CD4-positive, alpha-beta T cell treated with Interleukin-4 for 1 hour (primary cell): Measurements from ENCODE around the gene GPNMB.
"Not testable (repeated sequence)": the region's sequence is repeated elsewhere in the genome, so short reads cannot be mapped to it uniquely, and the experiment has no call there.

Experiments used
- DNase-seq, 2 donors: peaks; one replicate each; pipeline ENCODE4 v3.0.0-alpha.2; 2020 to 2022

The GPNMB gene

DNA sequence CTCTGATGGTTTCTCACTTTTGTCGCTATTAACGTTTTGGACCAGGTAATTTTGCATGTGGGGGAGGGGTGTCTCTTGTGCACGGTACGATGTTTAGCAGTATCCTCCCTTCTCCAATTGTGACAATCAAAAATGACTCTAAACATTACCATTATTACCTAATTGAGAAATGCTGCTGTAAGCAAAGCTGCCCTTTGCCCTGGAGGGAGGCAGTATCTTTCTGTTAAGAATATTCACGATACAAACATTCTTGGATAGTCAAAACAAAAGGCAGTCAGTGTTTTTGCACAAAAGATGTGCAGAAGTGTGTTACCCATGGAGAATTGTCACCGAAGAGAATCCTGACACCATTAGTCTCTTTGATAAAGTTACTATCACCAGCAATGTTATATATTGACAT lies 62.2 kb downstream of the GPNMB start:
- DNase-seq = no peak

- DNase-seq = not testable (repeated sequence)
Observed at GRCh38 chr7:23312141-23312540, 65.6 kb downstream of the GPNMB start.

DNA sequence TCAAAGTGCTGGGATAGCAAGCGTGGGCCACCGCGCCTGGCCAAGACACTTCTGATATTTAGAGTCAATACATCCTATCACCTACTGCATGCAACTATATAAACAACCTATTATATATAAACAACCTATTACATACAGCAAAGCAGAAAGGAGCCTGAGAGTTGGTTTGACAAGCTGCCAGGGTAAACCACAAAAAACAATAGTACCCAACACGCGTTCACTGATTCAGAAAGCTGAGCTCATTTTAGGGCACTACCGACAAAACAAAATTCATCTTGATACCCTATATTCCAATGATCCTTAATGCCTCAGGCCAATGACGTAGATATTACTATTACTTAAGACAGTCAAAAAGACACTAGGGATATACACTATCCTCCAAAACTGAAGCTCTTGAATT lies 68.8 kb downstream of the GPNMB start:
- no peak for DNase-seq
